Natural killer cell (primary cell): ENCODE data around the gene EBF3. TPM values are rescaled to one million over a fixed set of nuclear protein-coding genes. Genes with fewer than 3 reads are reported as not detected.
"Not testable (repeated sequence)": the region's sequence is repeated elsewhere in the genome, so short reads cannot be mapped to it uniquely, and the experiment has no call there.

Experiments used
- ATAC-seq, 3 donors: fragments of 150-1000 bp in 2 of 3; fragments of 200-7000 bp in 1 of 3; cut with Tn5 transposase; 1 replicate in 1 of 3; 2 replicates in 2 of 3; pipeline ENCODE4 v1.10.0; 2021; ENCODE audit warnings: mild to moderate bottlenecking in 2 of 3, moderate library complexity in 2 of 3
- DNase-seq, 2 donors: peaks; one replicate each; pipeline versions ENCODE4 v3.0.0 to v3.0.0-alpha.2; 2013 to 2021; ENCODE audit warnings: mixed read lengths in 1 of 2
- H3K27ac ChIP-seq: one replicate; pipeline ENCODE4 v1.5.1; 2013; ENCODE audit warnings: mild to moderate bottlenecking, low read length
- H3K27me3 ChIP-seq: one replicate; pipeline ENCODE4 v1.6.1; 2013; ENCODE audit warnings: low read length; ENCODE audit not compliant: control insufficient read depth, insufficient read depth
- H3K36me3 ChIP-seq: one replicate; pipeline ENCODE4 v1.6.1; 2013; ENCODE audit warnings: low read length; ENCODE audit not compliant: control insufficient read depth, insufficient read depth
- H3K4me1 ChIP-seq: one replicate; pipeline ENCODE4 v1.6.1; 2013; ENCODE audit warnings: low read length; ENCODE audit not compliant: control insufficient read depth, insufficient read depth
- H3K4me3 ChIP-seq: one replicate; pipeline ENCODE4 v1.5.1; 2013; ENCODE audit warnings: low read length
- H3K9me3 ChIP-seq: one replicate; pipeline ENCODE4 v1.6.1; 2013; ENCODE audit warnings: low read length; ENCODE audit not compliant: control insufficient read depth, insufficient read depth
- H3K27ac Mint-ChIP-seq, 2 donors: one replicate each; pipeline ENCODE4 v1.8.0; 2022; ENCODE audit warnings: mild to moderate bottlenecking in 2 of 2, mixed read lengths in 2 of 2, moderate library complexity in 1 of 2
- H3K27me3 Mint-ChIP-seq, 2 donors: one replicate each; pipeline ENCODE4 v1.8.0; 2022; ENCODE audit warnings: low read depth in 2 of 2, mixed read lengths in 2 of 2
- H3K36me3 Mint-ChIP-seq: one replicate; pipeline ENCODE4 v1.8.0; 2022; ENCODE audit warnings: mixed read lengths
- H3K4me1 Mint-ChIP-seq, 2 donors: one replicate each; pipeline ENCODE4 v1.8.0; 2022; ENCODE audit warnings: mixed read lengths in 2 of 2
- H3K4me3 Mint-ChIP-seq: one replicate; pipeline ENCODE4 v1.8.0; 2022; ENCODE audit warnings: mild to moderate bottlenecking, moderate library complexity, mixed read lengths
- H3K9me3 Mint-ChIP-seq, 2 donors: one replicate each; pipeline ENCODE4 v1.8.0; 2022; ENCODE audit warnings: mixed read lengths in 2 of 2
- CTCF ChIP-seq: fragments of 200-600 bp; IDR thresholded peaks from one replicate; pipeline ENCODE4 v1.8.0; 2022; ENCODE audit warnings: antibody characterized with exemption
- WGBS: methylation state at CpG from one replicate; pipeline ENCODE4 v1.1.7; 2013; ENCODE audit warnings: missing lambda C conversion rate; ENCODE audit not compliant: insufficient coverage; 5-methylcytosine and 5-hydroxymethylcytosine counted together
- intact Hi-C: fragments of 100-400 bp; cut with micrococcal nuclease; formaldehyde crosslinking; loops from one replicate; pipeline ENCODE4 v1.14.2; 2022
- total RNA-seq, 4 donors: library from RNA; stranded (reverse); fragments of 120-200 nt in 1 of 4; gene quantifications; one replicate each; pipeline versions ENCODE4 v1.2.3 to v1.2.4, GENCODE V29; 2013 to 2022

Gene EBF3
- total RNA-seq, 3 donors from 2014 or later (not counting 1 experiment from before 2014, with no cell fraction given) = not detected

DNA sequence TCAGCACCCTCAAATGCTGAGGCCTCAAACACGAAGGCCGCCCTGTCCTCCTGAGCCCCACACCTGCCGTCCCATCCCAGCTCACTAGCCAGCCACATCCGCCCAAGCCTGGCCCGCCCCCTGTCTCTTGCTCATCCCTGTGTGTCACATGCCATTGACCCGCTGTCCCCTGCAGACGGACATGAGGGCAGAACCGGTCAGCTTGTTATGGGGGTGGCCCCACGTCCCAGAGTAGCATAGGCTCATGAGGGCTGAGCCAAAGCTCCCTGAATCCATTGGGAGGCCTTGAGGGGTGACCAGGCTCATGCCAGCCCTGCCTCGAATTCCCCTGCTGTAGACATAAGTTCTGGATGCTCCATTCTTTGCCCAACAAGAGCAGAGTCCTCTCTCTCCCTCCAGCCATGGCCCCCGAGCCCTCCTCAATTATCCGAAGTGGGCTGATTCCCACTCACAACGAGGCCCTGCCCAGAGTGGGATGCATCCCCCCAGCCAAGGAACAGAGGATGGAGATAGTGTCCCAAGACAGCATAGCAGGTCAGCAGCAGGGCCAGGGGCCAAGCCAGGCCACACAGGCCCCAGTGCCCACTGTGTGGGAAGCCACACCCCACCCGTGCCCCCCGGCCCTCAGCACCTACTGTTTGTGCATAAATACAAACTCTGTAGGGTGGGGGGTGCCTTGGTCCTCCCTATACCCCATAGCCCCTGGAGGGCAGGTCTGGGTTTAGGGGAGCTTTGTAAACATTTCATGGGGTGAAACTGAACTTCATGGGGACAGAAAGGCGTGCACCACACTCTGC is 42.1 kb downstream of the EBF3 start:
- WGBS = 86% methylated on average over 16 of the region's 16 CpGs
- Mint-ChIP-seq H3K4me3 (no peak overlapping the region), H3K9me3 (no peaks in the 10 kb centered on the region), H3K27ac (no peak overlapping the region), H3K27me3 (no peaks in the 10 kb centered on the region), H3K4me1 (no peaks in the 10 kb centered on the region), H3K36me3 (no peaks in the 10 kb centered on the region)
- Histone ChIP-seq H3K9me3 (no peaks in the 10 kb centered on the region), H3K27me3 (no peaks in the 10 kb centered on the region), H3K4me1 (no peaks in the 10 kb centered on the region), H3K4me3 (no peak overlapping the region), H3K27ac (no peak overlapping the region), H3K36me3 (no peaks in the 10 kb centered on the region)
- intact Hi-C loops = no loop called here
- ATAC-seq (no peak), DNase-seq (no peak)
- TF ChIP-seq CTCF = no peak

GRCh38 chr10:129921065-129921670 is 42.9 kb downstream of the EBF3 start:
- Mint-ChIP-seq H3K27me3 (no peaks in the 10 kb centered on the region), H3K4me3 (no peak overlapping the region), H3K36me3 (no peaks in the 10 kb centered on the region), H3K4me1 (no peaks in the 10 kb centered on the region), H3K27ac (no peak overlapping the region), H3K9me3 (no peaks in the 10 kb centered on the region)
- ATAC-seq (no peak), DNase-seq (no peak)
- no peaks in the 10 kb centered on the region for H3K4me1 ChIP-seq
- 93% methylated on average over 18 of the region's 18 CpGs for WGBS
- no peaks in the 10 kb centered on the region for H3K27me3 ChIP-seq
- H3K36me3 ChIP-seq = no peaks in the 10 kb centered on the region
- no peak overlapping the region for H3K4me3 ChIP-seq
- TF ChIP-seq CTCF = no peak
- intact Hi-C loops = no loop called here
- no peaks in the 10 kb centered on the region for H3K9me3 ChIP-seq
- H3K27ac ChIP-seq = no peak overlapping the region

DNA sequence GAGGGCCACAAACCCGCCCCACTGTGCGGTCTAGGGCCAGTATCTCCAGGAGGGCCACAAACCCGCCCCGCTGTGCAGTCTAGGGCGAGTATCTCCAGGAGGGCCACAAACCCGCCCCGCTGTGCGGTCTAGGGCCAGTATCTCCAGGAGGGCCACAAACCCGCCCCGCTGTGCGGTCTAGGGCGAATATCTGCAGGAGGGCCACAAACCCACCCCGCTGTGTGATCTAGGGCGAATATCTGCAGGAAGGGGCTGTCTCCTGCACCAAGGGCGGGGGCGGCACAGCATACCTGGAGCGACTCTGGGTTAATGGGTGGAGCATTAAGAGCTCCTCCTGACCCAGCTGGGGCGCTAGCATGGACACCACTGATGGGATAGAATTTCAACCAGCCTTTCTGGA is 43.9 kb downstream of the EBF3 start:
- intact Hi-C loops, H3K27me3 Mint-ChIP-seq, H3K9me3 Mint-ChIP-seq, DNase-seq, H3K36me3 ChIP-seq, H3K27ac ChIP-seq, H3K27me3 ChIP-seq, H3K27ac Mint-ChIP-seq, H3K36me3 Mint-ChIP-seq, H3K4me3 Mint-ChIP-seq, H3K4me1 Mint-ChIP-seq, ATAC-seq, H3K4me1 ChIP-seq, H3K9me3 ChIP-seq, H3K4me3 ChIP-seq: not testable (repeated sequence)
- WGBS = 94% methylated on average over 13 of the region's 18 CpGs

DNA sequence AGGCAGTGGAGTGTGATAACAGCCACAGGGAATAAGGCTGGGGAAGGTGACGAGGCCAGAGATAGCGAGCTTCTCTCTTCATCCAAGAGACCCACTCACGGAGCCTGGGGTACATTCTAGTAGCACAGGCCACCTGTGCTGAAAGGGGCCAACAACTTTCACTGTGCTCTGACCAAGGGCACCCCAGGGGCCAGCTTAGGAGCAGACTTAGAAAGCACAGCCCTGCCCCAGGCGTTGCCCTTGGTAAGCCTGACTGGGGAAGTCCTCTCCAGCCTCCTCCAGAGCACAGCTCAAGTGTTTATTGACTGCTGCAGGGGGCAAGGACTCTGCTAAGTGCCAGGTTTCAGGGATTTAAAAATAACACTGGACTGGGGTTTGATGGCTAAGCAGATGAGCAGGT is 44.7 kb downstream of the EBF3 start:
- no peaks in the 10 kb centered on the region for H3K4me1 Mint-ChIP-seq
- H3K4me3 ChIP-seq = no peak overlapping the region
- TF ChIP-seq CTCF = no peak
- H3K4me3 Mint-ChIP-seq = no peak overlapping the region
- DNase-seq = no peak
- 83% methylated on average over 4 of the region's 4 CpGs for WGBS
- intact Hi-C loops = no loop called here
- no peaks in the 10 kb centered on the region for H3K36me3 ChIP-seq
- no peaks in the 10 kb centered on the region for H3K9me3 Mint-ChIP-seq
- no peaks in the 10 kb centered on the region for H3K9me3 ChIP-seq
- H3K27me3 ChIP-seq = no peaks in the 10 kb centered on the region
- no peak overlapping the region for H3K27ac Mint-ChIP-seq
- H3K36me3 Mint-ChIP-seq = no peaks in the 10 kb centered on the region
- no peak for ATAC-seq
- H3K27ac ChIP-seq = no peak overlapping the region
- no peaks in the 10 kb centered on the region for H3K4me1 ChIP-seq
- no peaks in the 10 kb centered on the region for H3K27me3 Mint-ChIP-seq
